Stimulated activated CD8-positive, alpha-beta memory T cell treated with anti-CD3 and anti-CD28 coated beads, Interleukin-7, amount 100 ng/mL, for 4 hours (primary cell): Measurements from ENCODE around the gene ACTL6B.

Experiments
- DNase-seq, 2 donors: peaks; one replicate each; pipeline ENCODE4 v3.0.0-alpha.2; 2020; ENCODE audit warnings: low read depth in 2 of 2

The ACTL6B gene

DNA sequence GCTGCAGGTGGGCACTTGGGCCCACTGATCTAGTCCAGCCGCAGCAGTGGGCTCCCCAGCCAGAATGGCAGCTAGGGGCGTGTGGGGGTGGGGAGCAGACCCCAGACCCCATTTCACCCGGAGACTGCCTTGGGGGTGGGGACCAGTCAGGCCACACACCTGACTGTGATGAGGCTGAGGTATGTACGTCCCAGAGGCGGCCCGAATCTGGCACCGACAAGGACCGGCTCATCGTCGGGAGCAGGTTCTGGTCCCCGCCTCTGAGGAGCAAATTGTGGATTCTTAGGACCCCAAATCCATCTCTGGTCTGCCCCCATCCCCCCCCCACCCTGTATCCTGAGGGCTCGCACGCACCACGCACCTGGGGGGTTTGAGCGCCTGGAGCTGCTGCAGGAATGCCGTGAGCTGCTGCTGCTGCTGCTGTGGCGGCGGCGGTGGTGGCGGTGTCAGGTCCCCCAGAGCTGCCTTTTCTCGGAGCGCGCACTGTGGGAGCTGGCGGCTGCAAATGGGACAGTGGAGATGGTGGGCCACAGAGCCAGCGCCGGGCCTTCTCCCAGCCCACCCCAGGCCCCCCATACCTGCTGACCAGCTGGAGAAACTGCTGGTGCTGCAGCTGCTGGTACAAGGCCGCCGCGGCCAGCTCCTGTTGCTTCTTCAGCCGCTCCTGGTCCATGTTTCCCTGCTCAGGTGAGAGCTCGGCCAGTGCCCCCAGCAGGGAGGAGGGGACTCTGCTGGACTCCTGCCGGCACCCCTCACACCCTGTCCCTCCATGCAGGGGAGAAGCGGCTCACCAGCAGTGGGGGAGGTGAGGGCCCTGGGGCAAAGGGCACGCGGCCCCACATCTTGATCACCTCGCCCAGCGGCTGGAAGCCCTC is 27.6 kb upstream of the ACTL6B start:
- DNase-seq, result no peak

GRCh38 chr7:100682991-100683658 is 26.9 kb upstream of the ACTL6B start:
- DNase-seq, result no peak

GRCh38 chr7:100682228-100682741 is 26.0 kb upstream of the ACTL6B start:
- DNase-seq, result peak in 1 of 2 donors; percentile 24

GRCh38 chr7:100681491-100682227 is 25.4 kb upstream of the ACTL6B start:
- no peak for DNase-seq

GRCh38 chr7:100680576-100681271 is 24.5 kb upstream of the ACTL6B start:
- no peak for DNase-seq

DNA sequence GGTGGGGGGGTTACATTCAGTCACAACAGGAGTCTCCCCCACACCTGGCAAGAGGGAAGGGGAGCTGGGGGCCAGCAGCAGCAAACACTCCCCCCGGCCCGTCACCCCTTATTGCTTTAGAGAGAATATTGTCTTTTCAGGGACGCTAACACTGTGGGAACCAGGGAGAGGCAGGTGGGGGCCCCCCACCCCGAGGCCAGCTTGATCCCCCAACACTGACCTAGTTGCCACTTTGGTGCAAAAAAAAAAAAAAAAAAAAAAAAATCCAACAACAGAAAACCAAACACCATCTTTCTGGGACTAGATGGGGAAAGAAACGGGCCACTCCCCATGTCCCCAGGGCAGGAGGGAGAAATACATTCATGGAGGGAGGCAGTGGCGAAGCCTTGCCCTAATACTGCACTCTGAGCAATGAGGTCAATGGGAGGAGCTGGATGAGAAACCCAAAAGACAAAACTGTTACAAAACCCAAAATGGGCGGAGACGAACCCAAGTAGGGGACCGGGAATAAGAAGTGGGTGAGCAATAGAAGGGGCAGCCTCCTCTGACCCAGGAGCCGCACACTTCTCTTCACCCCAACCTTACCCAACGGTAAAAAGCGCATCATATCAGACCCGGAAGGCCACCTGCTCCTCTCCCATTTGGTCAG is 23.8 kb upstream of the ACTL6B start:
- DNase-seq, result no peak

DNA sequence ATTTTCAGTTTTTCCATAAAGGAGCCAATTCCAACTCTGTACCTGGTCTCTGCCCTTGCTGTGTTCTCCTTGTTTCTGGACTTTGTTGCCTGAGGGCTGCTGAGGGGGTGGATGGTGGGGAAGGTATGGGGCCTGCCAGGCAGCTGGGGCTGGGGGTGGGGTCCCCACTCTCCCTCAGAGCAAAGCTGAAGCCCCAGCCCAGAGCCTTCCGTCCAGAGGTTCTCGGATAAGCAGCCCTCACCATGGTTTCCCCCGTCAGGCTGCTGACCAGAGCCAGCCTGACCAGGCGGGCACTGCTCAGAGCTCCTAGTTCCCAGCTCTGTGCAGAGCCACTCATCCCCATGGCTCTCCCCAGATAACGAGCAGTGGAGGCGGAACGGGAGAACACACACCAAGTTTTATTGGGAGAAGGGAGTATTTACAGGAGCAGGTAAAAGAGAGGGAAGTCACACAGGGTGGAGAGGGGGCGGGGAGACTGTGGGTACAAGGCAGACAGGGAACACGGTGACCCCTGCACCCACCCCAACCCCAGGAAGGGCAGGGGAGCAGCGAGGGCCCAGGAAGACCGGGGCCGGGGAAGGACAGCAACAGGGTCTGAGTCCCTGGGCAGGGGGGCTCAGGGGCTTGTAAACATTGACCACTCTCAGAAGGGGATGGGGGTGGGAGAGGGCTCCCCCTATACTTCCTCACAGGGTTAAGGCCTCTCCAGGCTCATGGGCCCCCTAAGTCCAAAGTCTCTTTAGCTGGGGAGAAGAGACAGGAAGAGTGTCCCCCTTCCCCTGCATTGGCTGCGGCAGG is 23.1 kb upstream of the ACTL6B start:
- no peak for DNase-seq

GRCh38 chr7:100678291-100678984 is 22.2 kb upstream of the ACTL6B start:
- DNase-seq, result no peak

GRCh38 chr7:100677308-100678267 is 21.3 kb upstream of the ACTL6B start:
- no peak for DNase-seq

DNA sequence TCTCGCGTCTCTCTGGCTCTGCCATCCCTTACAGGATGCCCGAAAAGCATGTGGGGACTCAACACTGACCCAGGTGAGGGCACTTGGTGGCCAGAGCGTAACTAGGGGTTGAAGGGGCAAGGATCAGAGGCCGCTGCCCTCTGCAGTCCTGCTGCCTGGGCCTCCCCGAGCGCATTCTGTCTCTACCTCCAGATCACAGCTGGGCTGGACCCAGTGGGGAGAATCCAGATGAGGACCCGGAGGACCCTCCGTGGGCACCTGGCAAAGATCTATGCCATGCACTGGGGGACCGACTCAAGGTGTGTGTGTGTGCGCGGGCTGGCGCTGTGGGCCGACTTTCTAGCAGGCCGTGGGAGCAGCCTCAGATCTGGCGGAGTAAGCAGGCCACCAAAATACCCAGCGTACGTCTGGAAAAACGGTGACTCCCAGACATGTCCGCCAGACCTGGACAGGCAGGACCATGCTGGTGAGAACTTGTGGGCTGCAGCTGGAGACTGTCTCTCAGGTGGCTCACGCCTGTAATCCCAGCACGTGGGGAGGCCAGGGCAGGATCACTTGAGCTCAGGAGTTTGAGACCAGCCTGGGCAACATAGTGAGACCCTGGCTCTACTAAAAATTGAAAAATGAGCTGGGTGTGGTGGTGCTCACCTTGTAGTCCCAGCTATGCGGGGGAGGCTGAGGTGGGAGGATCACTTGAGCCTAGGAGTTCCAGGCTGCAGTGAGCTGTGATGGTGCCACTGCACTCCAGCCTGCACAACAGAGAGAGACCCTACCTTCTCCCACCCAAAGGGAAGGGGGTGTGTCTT is 20.5 kb upstream of the ACTL6B start:
- no peak for DNase-seq

GRCh38 chr7:100675581-100676350 is 19.5 kb upstream of the ACTL6B start:
- peak; percentile 78 to 84 for DNase-seq

GRCh38 chr7:100675105-100675451 is 18.8 kb upstream of the ACTL6B start:
- DNase-seq, result peak in 1 of 2 donors; percentile 43

GRCh38 chr7:100674411-100675104 is 18.3 kb upstream of the ACTL6B start:
- no peak for DNase-seq

DNA sequence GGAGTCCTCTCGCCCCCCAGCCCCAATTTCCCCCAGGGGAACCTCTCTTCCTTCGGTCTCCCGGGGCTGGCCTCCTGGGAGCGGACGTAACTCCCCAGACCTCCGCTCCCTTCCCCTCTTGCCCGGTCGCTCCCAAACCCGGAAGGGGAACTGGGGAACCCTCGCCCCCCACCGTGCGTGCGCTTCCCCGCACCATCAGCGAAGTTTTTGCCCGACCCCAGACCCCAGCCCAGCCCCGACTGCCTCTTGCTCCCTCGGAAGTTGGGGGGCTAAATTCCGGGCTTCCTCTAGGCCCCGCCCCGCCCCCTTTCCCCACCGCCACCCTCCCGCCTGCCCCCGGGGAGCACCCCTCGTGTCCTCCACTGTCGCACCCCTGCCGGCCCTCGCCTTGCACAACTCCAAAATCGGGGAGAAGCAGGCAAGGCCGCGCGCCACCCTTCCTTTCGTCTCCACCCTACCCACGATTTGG is 17.7 kb upstream of the ACTL6B start:
- peak in 1 of 2 donors; percentile 33 for DNase-seq

- peak; percentile 96 to 97 for DNase-seq
Observed at GRCh38 chr7:100673302-100673941, 17.2 kb upstream of the ACTL6B start, which contains the start of gene GNB2. TSS of gene GNB2 (plus strand) at chr7:100673740. CDS start at chr7:100676266, 2,526 bp downstream.
